GM19043 (cell line): ENCODE data around the gene BPIFB2.
"Not testable (repeated sequence)": the region's sequence is repeated elsewhere in the genome, so short reads cannot be mapped to it uniquely, and the experiment has no call there.

Experiments used
- ATAC-seq: cut with Tn5 transposase; IDR thresholded peaks from one replicate; pipeline ENCODE4 v1.9.1; 2021; ENCODE audit warnings: low read depth; ENCODE audit not compliant: unreplicated experiment

BPIFB2 gene

GRCh38 chr20:33032555-33032954 is 25.1 kb downstream of the BPIFB2 start:
- no peak for ATAC-seq

GRCh38 chr20:33033381-33033780 is 25.9 kb downstream of the BPIFB2 start:
- no peak for ATAC-seq

- no peak for ATAC-seq
These were observed 26.6 kb downstream of the BPIFB2 start for GRCh38 chr20:33034115-33034514.

GRCh38 chr20:33034901-33035492 is 27.5 kb downstream of the BPIFB2 start:
- no peak for ATAC-seq

GRCh38 chr20:33037456-33037855 is 30.0 kb downstream of the BPIFB2 start:
- no peak for ATAC-seq

- ATAC-seq: no peak
These were observed 30.7 kb downstream of the BPIFB2 start for GRCh38 chr20:33038243-33038642.

- no peak for ATAC-seq
These were observed 34.9 kb downstream of the BPIFB2 start for GRCh38 chr20:33042430-33042829.

GRCh38 chr20:33042983-33043730 is 35.7 kb downstream of the BPIFB2 start:
- ATAC-seq: no peak

- no peak for ATAC-seq
These were observed 36.3 kb downstream of the BPIFB2 start for GRCh38 chr20:33043731-33044181.

- ATAC-seq: not testable (repeated sequence)
These were observed 37.7 kb downstream of the BPIFB2 start for GRCh38 chr20:33045129-33045721.

- no peak for ATAC-seq
These were observed 38.9 kb downstream of the BPIFB2 start for GRCh38 chr20:33046412-33046811.

- ATAC-seq: no peak
These were observed 43.8 kb downstream of the BPIFB2 start for GRCh38 chr20:33051333-33051732.

GRCh38 chr20:33053291-33054106 is 46.0 kb downstream of the BPIFB2 start, which contains the start of gene BPIFB3:
Gene BPIFB3 (plus strand): TSS chr20:33053903. CDS start chr20:33055436, 1,533 bp downstream.
- no peak for ATAC-seq

GRCh38 chr20:33054381-33054780 is 46.9 kb downstream of the BPIFB2 start:
- ATAC-seq: no peak

GRCh38 chr20:33054791-33055190 is 47.3 kb downstream of the BPIFB2 start:
- ATAC-seq: no peak

GRCh38 chr20:33059136-33059535 is 51.6 kb downstream of the BPIFB2 start:
- ATAC-seq: no peak

- ATAC-seq: no peak
These were observed 52.4 kb downstream of the BPIFB2 start for GRCh38 chr20:33059741-33060390.

GRCh38 chr20:33061658-33062028 is 54.1 kb downstream of the BPIFB2 start:
- ATAC-seq: no peak

- ATAC-seq: no peak
These were observed 54.8 kb downstream of the BPIFB2 start for GRCh38 chr20:33062105-33062824.

GRCh38 chr20:33062825-33063149 is 55.3 kb downstream of the BPIFB2 start:
- ATAC-seq: no peak
